ENCODE results near the gene CTNNA3.

The CTNNA3 gene

GRCh38 chr10:66187053-66187733 is 1508.8 kb downstream of the CTNNA3 start:
- no peak overlapping the region for H3K4me3 ChIP-seq (ENCODE audit: control insufficient read depth, low read depth, low read length)
- DNase-seq (ENCODE audit: low read depth): no peak
- TF ChIP-seq CTCF (IDR thresholded peaks at IDR 0.05; ENCODE audit: control insufficient read depth, insufficient read depth, low read depth, low read length, missing control alignments): no peak

GRCh38 chr10:66183028-66183427 is 1513.0 kb downstream of the CTNNA3 start:
- DNase-seq (ENCODE audit: low read depth): no peak
- no peak for TF ChIP-seq CTCF (IDR thresholded peaks at IDR 0.05; ENCODE audit: control insufficient read depth, insufficient read depth, low read depth, low read length, missing control alignments)
- no peak overlapping the region for H3K4me3 ChIP-seq (ENCODE audit: control insufficient read depth, low read depth, low read length)

- no peak overlapping the region for H3K4me3 ChIP-seq (ENCODE audit: control insufficient read depth, low read depth, low read length)
- DNase-seq (ENCODE audit: low read depth): peak; percentile 20
- TF ChIP-seq CTCF (IDR thresholded peaks at IDR 0.05; ENCODE audit: control insufficient read depth, insufficient read depth, low read depth, low read length, missing control alignments): peak; percentile 50
These were observed 1515.2 kb downstream of the CTNNA3 start for GRCh38 chr10:66180581-66181318.

- DNase-seq (ENCODE audit: low read depth): no peak
- H3K4me3 ChIP-seq (ENCODE audit: control insufficient read depth, low read depth, low read length): no peak overlapping the region
- no peak for TF ChIP-seq CTCF (IDR thresholded peaks at IDR 0.05; ENCODE audit: control insufficient read depth, insufficient read depth, low read depth, low read length, missing control alignments)
These were observed 1516.0 kb downstream of the CTNNA3 start for GRCh38 chr10:66180021-66180420.

GRCh38 chr10:66176772-66177171 is 1519.2 kb downstream of the CTNNA3 start:
- DNase-seq (ENCODE audit: low read depth): no peak
- no peak overlapping the region for H3K4me3 ChIP-seq (ENCODE audit: control insufficient read depth, low read depth, low read length)
- TF ChIP-seq CTCF (IDR thresholded peaks at IDR 0.05; ENCODE audit: control insufficient read depth, insufficient read depth, low read depth, low read length, missing control alignments): no peak

GRCh38 chr10:66167816-66168215 is 1528.2 kb downstream of the CTNNA3 start:
- no peak for TF ChIP-seq CTCF (IDR thresholded peaks at IDR 0.05; ENCODE audit: control insufficient read depth, insufficient read depth, low read depth, low read length, missing control alignments)

More at GRCh38 chr10:66167816-66168215, 1528.2 kb downstream of the CTNNA3 start:
- DNase-seq (ENCODE audit: low read depth): no peak
- H3K4me3 ChIP-seq (ENCODE audit: control insufficient read depth, low read depth, low read length): no peak overlapping the region
